Retinal pigment epithelial cell (primary cell): ENCODE results near the gene NDP.
"Not testable (repeated sequence)": the region's sequence is repeated elsewhere in the genome, so short reads cannot be mapped to it uniquely, and the experiment has no call there.

ENCODE experiments used
- DNase-seq: peaks from one replicate; pipeline ENCODE4 v3.0.0-alpha.2; 2010; ENCODE audit warnings: low read depth
- H3K4me3 ChIP-seq: 2 replicates; pipeline ENCODE4 v1.5.1; 2011; ENCODE audit warnings: mild to moderate bottlenecking, low read length, control low read depth, moderate library complexity
- TF ChIP-seq, protein P1 (sequence below): conservative IDR thresholded peaks from 2 replicates; pipeline ENCODE4 v1.5.1; 2011; ENCODE audit warnings: low read depth, low read length, control low read depth, inconsistent platforms

The NDP gene

DNA sequence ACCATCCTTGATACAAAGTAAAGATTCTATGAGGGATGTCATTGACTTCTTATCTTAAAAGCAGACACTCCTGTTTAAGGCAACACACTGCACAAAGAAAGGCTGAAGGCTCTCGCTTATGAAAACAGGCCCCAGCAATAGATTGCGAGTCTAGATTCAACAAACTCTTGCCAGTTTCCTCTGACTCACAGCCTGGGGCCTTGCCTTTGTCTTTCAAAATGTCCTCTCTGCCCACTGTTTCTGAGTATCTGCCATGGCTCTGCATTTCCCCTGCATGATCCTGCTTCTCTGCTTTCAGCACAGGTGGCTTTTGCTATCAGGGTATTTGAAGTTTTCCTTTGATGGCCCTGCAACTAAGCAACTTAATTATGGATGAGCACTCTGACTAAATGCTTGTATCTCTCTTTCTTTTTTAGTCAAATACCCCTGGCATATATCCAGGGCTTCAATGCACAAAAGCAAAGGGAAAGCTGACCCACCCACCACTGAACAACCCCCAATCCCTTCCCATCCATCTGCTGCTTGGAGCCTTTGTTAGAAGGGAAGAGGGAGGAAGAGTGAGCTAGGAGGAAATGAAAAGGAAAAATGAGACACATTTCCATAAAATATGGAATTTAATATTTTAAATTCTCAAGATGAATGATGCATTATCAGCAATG lies 32.2 kb downstream of the NDP start:
- TF ChIP-seq, protein P1, sequence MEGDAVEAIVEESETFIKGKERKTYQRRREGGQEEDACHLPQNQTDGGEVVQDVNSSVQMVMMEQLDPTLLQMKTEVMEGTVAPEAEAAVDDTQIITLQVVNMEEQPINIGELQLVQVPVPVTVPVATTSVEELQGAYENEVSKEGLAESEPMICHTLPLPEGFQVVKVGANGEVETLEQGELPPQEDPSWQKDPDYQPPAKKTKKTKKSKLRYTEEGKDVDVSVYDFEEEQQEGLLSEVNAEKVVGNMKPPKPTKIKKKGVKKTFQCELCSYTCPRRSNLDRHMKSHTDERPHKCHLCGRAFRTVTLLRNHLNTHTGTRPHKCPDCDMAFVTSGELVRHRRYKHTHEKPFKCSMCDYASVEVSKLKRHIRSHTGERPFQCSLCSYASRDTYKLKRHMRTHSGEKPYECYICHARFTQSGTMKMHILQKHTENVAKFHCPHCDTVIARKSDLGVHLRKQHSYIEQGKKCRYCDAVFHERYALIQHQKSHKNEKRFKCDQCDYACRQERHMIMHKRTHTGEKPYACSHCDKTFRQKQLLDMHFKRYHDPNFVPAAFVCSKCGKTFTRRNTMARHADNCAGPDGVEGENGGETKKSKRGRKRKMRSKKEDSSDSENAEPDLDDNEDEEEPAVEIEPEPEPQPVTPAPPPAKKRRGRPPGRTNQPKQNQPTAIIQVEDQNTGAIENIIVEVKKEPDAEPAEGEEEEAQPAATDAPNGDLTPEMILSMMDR: no peak
- no peak for DNase-seq
- H3K4me3 ChIP-seq: no peak overlapping the region

DNA sequence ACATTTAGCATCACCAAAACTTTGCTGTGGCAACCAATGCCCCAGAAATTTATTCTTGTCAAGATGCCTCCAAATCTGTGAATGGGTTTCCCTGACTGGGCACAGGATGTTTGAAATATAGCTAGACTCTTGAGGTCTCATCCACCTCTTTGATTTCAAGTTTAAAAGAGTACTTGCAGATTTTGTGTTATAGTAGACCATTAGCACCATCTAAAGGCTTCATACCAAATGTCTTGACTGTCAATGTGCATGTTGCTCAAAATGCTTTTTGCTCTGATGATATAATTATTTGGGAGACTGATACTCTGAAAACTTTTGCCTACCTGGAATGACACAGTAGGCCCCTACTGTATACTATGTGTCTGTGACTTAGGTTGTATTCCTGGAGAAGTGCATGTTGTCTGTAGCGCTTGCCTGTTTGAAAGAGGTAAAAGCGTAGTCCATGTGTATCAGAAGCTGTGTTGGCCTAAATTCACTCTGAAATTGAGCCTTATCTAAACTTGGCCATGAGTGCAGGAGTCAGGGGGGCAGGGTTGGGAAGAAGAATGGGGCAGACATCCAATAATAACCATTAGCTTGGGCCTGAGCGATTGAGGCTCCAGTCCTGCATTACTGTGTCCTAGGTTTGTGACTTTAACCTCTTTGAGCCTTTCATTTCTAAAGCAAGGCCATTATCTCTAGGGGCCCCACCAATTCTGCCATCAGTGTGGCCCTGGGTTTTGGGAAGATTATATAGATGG lies 33.8 kb downstream of the NDP start:
- DNase-seq: no peak
- TF ChIP-seq, protein P1: no peak
- H3K4me3 ChIP-seq: no peak overlapping the region

DNA sequence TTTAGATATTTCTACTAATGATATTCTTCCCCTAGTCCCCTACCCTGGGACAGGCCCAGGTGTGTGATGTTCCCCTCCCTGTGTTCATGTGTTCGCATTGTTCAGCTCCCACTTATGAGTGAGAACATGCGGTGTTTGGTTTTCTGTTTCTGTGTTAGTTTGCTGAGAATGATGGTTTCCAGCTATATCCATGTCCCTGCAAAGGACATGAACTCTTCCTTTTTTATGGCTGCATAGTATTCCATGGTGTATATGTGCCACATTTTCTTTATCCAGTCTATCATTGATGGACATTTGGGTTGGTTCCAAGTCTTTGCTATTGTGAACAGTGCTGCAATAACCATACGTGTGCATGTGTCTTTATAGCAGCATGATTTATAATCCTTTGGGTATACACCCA lies 51.2 kb downstream of the NDP start:
- DNase-seq, H3K4me3 ChIP-seq: not testable (repeated sequence)

DNA sequence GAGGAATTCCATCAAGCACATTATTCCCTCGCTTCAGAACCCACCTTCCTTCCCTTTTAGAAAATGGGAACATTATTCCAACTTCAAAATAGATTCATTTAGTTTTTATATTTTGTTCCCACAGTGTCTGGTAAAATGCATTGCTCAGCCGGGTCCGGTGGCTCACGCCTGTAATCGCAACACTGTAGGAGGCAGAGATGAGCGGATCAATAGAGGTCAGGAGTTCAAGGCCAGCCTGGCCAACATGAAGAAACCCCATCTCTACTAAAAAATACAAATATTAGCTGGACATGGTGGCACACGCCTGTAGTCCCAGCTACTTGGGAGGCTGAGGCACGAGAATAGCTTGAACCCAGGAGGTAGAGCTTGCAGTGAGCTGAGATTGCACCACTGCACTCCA lies 62.4 kb downstream of the NDP start:
- not testable (repeated sequence) for H3K4me3 ChIP-seq, DNase-seq

DNA sequence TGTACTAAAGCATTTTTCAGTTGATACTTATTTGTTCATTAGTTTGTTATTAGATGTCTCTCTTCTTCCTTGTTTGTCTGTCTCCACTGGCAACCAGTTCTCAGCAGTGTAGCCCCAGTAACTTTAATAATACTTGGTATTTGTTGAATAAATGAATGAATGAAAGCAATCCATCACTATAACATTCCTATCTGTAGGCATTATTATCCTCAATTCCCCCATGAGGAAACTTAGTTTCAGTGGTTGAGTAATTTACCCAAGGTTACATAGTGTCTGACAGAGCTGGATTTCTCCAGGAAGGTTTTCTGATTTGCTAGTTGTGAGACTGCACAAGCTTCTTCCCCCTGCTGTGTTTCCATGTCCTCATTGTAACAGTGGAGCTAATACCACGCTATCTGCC lies 63.2 kb downstream of the NDP start:
- no peak overlapping the region for H3K4me3 ChIP-seq
- TF ChIP-seq, protein P1: no peak
- no peak for DNase-seq

DNA sequence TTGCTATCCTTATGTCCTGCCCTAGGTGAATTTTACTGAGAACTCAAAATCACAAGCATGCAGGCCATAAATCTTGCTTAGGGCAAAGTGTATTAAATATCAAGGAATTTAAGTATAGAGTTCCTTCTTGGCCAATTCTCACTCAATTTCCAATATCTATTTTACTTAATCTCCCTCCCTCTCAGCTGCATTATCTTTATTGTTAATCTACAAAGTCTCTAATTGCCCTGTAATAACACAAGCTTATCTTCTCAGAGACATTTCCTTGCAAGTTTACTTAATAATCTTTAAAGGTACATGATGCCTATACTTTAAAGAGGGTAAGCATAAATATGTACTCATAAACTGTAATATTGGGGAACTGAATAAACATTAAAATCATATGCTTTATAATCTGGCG lies 64.0 kb downstream of the NDP start:
- TF ChIP-seq, protein P1: no peak
- no peak for DNase-seq
- no peak overlapping the region for H3K4me3 ChIP-seq

DNA sequence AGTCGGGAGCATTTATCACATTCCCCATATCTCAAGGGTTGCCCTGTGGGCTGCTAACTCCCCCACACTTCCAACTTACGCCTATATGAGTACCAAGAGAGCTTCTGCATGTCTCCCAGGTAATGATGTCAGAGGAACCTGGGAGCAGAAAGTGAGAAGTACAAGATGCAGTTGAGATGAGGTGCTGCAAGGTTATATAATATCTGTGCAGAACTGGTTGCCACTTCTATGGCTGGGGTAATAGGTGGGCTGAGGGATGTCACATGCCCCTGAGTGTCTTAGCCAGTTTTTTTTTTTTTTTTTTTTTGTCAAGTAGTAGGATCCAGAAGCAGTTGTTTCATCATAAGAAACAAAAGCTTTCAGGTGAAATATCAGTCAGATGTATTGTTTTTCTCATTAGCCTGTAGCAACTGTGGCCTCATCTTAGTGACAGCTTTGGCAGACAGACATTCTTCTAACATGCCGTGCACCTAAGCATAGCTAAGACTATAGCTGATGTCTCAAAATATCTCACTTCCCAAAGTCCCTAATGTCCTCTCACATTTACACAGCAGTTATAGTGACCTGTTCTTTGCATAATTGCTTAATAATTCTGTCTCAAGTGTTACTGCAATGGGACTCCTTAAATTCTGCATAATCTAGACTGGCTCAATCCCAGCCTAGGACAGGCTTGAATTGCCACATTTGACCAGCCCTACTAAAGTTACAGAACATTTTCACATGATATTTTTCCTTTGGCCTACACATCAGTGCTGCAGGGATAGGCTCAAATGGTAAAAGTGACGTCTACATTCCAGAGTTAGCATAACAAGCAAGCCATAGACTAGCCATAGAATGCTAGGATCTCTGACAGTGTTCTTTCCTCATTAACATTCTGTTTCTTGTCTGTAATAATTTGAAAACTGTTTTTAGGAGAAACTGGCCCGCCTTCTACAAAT lies 73.0 kb downstream of the NDP start:
- no peak overlapping the region for H3K4me3 ChIP-seq
- DNase-seq: no peak
- TF ChIP-seq, protein P1: no peak
